Tibial artery (tissue), 4 donors: ENCODE results near the gene HYAL3.
A peak's percentile ranks its signal among the peaks of the same experiment; 100 is the strongest.

Source experiments
- DNase-seq, 2 donors: peaks; one replicate each; pipeline ENCODE4 v3.0.0-alpha.2; 2019
- H3K27ac ChIP-seq, 2 donors: fragments of 200-600 bp; sonication (generic) in 1 of 2; 1 replicate in 1 of 2; 2 replicates in 1 of 2; pipeline ENCODE4 v1.5.1; 2018 to 2019; ENCODE audit warnings: mild to moderate bottlenecking in 1 of 2
- H3K27me3 ChIP-seq, 2 donors: fragments of 200-600 bp; sonication (generic) in 1 of 2; one replicate each; pipeline versions ENCODE4 v1.5.1 to v1.6.0; 2016 to 2019
- H3K36me3 ChIP-seq, 3 donors: fragments of 200-600 bp; sonication (generic) in 2 of 3; one replicate each; pipeline ENCODE4 v1.5.1; 2016 to 2019; ENCODE audit warnings: mild to moderate bottlenecking in 2 of 3
- H3K4me1 ChIP-seq, 4 donors: fragments of 200-600 bp; sonication (generic) in 2 of 4; 1 replicate in 3 of 4; 2 replicates in 1 of 4; pipeline ENCODE4 v1.5.1; 2016 to 2019
- H3K4me3 ChIP-seq, 2 donors: fragments of 200-600 bp; sonication (generic) in 1 of 2; 1 replicate in 1 of 2; 2 replicates in 1 of 2; pipeline ENCODE4 v1.5.1; 2018 to 2019; ENCODE audit warnings: mild to moderate bottlenecking in 2 of 2
- H3K9me3 ChIP-seq, 3 donors: fragments of 200-600 bp; sonication (generic) in 1 of 3; one replicate each; pipeline ENCODE4 v1.5.1; 2016 to 2019
- CTCF ChIP-seq, 2 experiments: fragments of 200-600 bp in 1 of 2; fragments of 450-650 bp in 1 of 2; IDR thresholded peaks; one replicate each; pipeline ENCODE4 v1.5.1; 2017 to 2019; ENCODE audit warnings: antibody characterized with exemption in 2 of 2, mild to moderate bottlenecking in 1 of 2, moderate library complexity in 1 of 2
- intact Hi-C: fragments of 100-400 bp; cut with DNase I; formaldehyde crosslinking; loops from one replicate; pipeline ENCODE4 v1.15.0; 2023; ENCODE audit warnings: low total_unique reads

HYAL3 gene

GRCh38 chr3:50255251-50255615 lies 44.0 kb downstream of the HYAL3 start:
- DNase-seq, result no peak
- Histone ChIP-seq H3K4me3 (no peak overlapping the region), H3K27me3 (no peaks in the 10 kb centered on the region), H3K4me1 (peaks cover 0 to 46% (median 31%) of the 10 kb centered on the region in 4 donors), H3K36me3 (peaks cover 42 to 70% (median 66%) of the 10 kb centered on the region in 3 donors), H3K9me3 (no peaks in the 10 kb centered on the region), H3K27ac (peak overlapping the region; percentile 52 to 60)
- no peak for TF ChIP-seq CTCF (IDR thresholded peaks at IDR 0.05)
- intact Hi-C loops, result no loop called here

DNA sequence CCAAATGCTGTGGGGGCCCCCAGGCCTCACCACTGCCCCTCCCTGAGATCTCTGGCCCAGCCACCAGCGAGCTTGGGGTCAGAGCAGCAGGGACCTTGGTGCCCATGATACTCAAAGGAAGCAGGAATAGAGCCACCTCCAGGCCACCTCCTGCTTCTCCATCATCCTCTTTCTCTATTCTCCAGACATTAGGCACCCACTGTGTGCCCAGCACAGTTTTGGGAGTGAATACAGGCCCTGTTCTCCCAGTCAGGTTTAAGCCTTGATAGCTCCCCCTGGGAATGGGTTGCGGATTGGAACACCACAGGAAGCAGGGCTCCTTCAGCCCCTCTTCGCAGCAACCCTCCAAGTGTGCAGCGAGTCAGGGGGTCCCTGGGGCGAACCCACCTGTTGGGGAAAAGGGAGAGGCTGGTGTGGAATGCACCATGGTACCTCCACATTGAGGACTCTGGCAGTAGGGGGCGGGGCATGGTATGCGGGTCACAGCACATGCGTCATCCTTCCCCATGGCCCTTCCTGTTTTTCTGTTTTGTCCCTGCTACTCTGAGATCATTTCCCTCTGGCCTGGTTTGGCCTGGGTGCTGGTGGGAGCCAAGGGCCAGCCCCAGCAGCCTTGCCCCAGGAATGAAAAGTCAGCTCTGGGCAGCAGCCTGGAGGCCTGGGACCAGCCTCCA lies 44.5 kb downstream of the HYAL3 start:
- H3K27me3 ChIP-seq, result no peaks in the 10 kb centered on the region
- H3K9me3 ChIP-seq, result no peaks in the 10 kb centered on the region
- no peak for TF ChIP-seq CTCF (IDR thresholded peaks at IDR 0.05)
- peaks cover 42 to 70% (median 66%) of the 10 kb centered on the region in 3 donors for H3K36me3 ChIP-seq
- intact Hi-C loops, result no loop called here
- peak overlapping the region; percentile 52 to 60 for H3K27ac ChIP-seq
- DNase-seq, result peak; percentile 81 to 83
- no peak overlapping the region for H3K4me3 ChIP-seq
- H3K4me1 ChIP-seq, result peaks cover 0 to 46% (median 33%) of the 10 kb centered on the region in 4 donors

DNA sequence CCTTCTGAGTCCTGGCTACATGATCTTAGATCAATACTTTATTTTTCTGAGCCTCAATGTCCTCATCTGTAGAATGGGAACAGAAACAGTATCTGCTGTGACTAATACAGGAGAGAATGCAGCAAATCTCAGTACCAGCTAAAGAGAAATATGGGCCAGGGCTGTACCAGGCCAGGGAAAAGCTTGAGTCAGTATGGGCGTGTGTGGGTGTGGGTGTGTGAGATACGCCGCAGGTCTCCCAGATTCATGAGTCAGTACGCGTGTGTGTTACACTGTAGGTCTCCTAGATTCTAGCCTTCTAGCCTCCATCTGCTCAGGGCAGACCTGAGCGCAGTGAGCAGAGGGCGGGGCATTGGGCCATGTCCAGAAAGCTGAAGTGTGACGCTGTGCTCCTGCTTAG lies 48.0 kb downstream of the HYAL3 start:
- Histone ChIP-seq H3K9me3 (no peaks in the 10 kb centered on the region), H3K36me3 (peaks cover 21 to 45% (median 40%) of the 10 kb centered on the region in 3 donors), H3K4me3 (no peak overlapping the region), H3K4me1 (peaks cover 0 to 75% (median 63%) of the 10 kb centered on the region in 4 donors), H3K27ac (peak overlapping the region in 1 of 2 donors; percentile 9), H3K27me3 (no peaks in the 10 kb centered on the region)
- no peak for TF ChIP-seq CTCF (IDR thresholded peaks at IDR 0.05)
- no peak for DNase-seq
- intact Hi-C loops, result no loop called here

DNA sequence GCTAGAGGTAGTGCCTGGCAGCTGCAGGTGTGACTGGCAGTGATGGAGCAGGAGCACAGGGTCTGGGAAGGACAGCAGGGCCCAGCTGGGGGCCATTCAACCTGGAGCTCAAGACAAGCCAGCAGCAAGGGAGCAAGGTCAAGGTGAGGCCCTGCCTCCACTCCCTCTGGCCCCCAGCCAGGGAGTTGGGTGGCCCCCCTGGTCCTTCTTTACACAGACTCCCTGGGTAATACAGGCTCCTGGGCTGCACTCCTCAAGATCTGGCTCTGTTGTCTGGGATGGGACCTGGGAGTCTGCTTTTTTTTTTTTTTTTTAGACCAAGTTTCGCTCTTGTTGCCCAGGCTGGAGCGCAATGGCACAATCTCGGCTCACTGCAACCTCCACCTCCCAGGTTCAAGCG lies 48.7 kb downstream of the HYAL3 start:
- H3K27me3 ChIP-seq, result no peaks in the 10 kb centered on the region
- H3K27ac ChIP-seq, result peak overlapping the region; percentile 8 to 9
- intact Hi-C loops, result no loop called here
- no peak for DNase-seq
- H3K4me3 ChIP-seq, result no peak overlapping the region
- no peak for TF ChIP-seq CTCF (IDR thresholded peaks at IDR 0.05)
- H3K4me1 ChIP-seq, result peaks cover 0 to 82% (median 69%) of the 10 kb centered on the region in 4 donors
- no peaks in the 10 kb centered on the region for H3K9me3 ChIP-seq
- peaks cover 18 to 39% (median 35%) of the 10 kb centered on the region in 3 donors for H3K36me3 ChIP-seq

DNA sequence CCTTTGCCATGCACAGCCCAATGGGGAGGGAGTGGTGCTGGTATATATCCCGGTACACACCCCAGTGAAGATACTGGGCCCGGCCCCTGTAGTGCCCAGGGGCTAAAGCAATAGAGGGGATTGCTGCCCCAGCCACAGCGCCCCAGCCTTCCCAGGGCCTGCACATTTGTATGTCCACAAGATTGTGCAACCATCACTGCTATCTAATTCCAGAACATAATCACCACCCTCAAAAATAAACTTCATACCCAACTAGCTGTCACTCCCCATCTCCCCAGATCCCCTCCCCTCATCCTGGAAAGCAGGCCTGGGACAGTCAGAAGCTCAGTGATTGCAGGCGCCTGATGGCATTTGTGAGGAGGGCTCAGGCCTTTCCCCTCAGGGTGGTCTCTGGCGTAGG lies 49.7 kb downstream of the HYAL3 start:
- H3K27me3 ChIP-seq, result no peaks in the 10 kb centered on the region
- H3K4me3 ChIP-seq, result no peak overlapping the region
- H3K36me3 ChIP-seq, result peaks cover 15 to 29% (median 26%) of the 10 kb centered on the region in 3 donors
- peak overlapping the region; percentile 56 to 67 for H3K27ac ChIP-seq
- DNase-seq, result no peak
- H3K9me3 ChIP-seq, result no peaks in the 10 kb centered on the region
- TF ChIP-seq CTCF (IDR thresholded peaks at IDR 0.05), result no peak
- intact Hi-C loops, result no loop called here
- H3K4me1 ChIP-seq, result peaks cover 0 to 82% (median 71%) of the 10 kb centered on the region in 4 donors
